HG02884 (cell line): ENCODE measurements around the gene SIDT1.
"Not testable (repeated sequence)": the region's sequence is repeated elsewhere in the genome, so short reads cannot be mapped to it uniquely, and the experiment has no call there.

Experiments used
- ATAC-seq: cut with Tn5 transposase; IDR thresholded peaks from one replicate; pipeline ENCODE4 v1.9.1; 2021; ENCODE audit warnings: mild to moderate bottlenecking, moderate library complexity; ENCODE audit not compliant: unreplicated experiment

Gene SIDT1

DNA sequence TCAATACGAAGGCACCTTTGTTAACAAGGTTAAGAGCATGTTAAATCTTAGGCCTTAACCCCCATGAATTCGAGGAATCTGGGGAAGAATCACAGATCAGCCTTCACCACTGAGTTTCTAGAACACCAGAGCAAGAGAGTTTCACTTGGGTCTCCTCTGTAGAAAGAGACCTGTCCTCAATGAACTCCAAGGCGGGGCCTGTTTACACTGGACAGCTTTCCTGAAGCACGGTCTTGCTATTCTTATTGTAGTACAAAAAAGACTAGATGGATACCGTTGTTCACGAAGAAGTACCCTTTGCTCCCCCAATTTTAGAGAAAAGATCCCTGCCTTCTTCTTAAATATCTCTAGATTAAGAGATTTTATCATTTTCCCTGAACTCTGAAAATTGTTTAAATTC lies 99.2 kb downstream of the SIDT1 start:
- ATAC-seq = no peak

DNA sequence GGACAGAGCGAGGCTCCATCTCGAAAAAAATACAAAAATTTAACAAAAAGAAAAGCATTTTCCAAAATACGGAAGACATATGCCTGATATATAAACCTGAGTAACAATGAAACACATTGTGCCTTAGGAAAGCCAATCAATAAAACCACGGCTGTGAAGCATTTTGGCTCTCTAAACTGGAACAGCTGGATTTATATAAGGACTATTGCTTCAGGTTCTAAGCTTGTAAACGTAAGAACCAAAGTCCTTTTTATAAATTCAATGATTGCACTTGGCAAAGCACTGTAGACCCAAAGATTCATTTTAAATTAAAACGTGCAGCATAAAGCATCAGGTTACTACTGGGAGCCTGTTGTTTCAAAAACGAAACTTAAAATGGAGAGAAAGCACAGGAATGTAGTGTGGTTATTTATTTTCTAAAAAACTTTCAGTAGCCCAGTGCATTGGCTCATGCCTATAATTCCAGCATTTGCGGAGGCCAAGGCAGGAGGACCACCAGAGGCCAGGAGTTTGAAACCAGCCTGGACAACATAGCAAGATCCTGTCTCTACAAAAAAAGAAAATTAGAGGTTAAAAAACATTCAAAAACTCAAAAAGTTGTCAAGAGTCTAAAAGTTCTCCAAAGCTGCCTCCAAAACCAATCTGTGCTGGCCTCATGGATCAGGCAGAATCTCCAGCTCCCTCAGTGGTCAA lies 102.6 kb downstream of the SIDT1 start:
- no peak for ATAC-seq

GRCh38 chr3:113636034-113636433 lies 103.7 kb downstream of the SIDT1 start:
- not testable (repeated sequence) for ATAC-seq

DNA sequence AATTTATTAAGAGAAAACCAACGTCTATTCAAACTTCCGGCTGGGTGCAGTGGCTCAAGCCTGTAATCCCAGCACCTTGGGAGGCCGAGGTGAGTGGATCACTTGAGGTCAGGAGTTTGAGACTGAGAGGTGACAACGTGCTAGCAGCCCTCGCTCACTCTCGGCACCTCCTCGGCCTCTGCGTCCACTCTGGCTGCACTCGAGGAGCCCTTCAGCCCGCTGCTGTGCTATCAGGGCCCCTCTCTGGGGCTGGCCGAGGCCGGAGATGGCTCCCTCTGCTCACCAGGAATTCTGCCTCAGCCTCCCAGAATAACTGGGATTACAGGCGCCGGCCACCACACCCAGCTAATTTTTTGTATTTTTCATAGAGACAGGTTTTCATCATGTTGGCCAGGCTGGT lies 105.4 kb downstream of the SIDT1 start:
- no peak for ATAC-seq

DNA sequence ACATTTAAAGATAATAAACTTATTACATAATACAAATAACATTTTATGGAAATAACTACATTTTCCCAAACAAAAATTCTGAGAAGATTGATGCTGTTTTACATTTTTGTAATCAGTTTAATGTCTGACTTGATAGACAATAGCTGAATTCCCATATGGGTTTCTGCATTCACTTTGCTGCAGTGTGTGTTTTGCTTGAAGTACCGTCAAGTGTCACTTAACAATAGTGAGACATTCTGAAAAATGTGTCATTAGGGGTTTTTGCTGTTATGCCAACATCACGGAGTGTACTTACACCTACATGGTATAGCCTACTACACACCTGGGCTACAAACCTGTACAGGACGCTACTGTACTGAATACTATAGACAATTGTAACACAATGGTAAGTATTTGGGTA lies 106.6 kb downstream of the SIDT1 start:
- no peak for ATAC-seq

DNA sequence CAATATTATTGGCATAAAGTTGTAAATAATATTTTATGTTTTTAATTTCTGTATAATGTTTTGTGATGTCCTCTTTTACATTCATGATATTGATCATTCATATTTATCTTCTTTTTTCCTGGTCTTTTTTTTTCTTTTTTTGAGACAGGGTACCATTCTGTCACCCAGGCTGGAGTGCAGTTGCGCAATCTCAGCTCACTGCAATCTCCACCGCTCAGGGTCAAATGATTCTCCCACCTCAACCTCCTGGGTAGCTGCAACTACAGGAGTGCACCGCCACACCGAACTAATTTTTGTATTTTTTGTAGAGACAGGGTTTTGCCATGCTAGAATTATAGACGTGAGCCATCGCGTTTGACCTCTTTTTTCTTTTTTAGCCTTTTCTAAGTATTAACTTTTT lies 111.2 kb downstream of the SIDT1 start:
- no peak for ATAC-seq

- no peak for ATAC-seq
These were observed 116.2 kb downstream of the SIDT1 start for GRCh38 chr3:113648524-113648923.

DNA sequence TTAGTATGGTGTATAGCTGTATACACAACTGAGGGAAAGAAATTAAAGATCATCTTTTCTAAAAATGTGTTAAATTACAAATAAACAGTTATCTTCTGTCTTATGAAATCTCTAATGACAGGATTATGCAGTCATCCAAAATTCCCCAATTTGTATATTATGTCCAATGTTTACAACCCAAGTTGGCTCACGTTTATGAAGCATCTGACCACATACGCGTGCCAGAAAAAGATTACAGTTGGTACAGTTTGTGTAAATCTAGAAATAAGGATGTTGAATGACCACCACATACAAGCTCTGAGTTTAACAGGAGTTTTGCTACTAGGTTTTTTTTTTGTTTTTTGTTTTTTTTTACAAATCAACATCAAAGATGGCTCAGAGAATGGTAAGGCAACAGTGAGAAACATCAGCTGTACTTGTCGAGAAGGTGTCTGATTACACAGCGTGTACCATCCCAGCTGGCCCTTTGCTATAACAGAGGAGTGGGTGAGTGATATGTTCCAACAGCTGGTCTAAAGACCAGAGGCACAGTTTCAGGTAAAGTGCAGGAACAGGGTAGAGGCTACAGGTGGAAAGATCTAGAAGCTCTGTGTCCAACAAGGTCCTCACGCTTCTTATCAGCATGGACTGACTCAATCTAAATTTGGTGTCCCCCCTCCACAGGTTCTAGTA lies 117.0 kb downstream of the SIDT1 start:
- ATAC-seq = no peak

- no peak for ATAC-seq
These were observed 122.0 kb downstream of the SIDT1 start for GRCh38 chr3:113654310-113654709.

DNA sequence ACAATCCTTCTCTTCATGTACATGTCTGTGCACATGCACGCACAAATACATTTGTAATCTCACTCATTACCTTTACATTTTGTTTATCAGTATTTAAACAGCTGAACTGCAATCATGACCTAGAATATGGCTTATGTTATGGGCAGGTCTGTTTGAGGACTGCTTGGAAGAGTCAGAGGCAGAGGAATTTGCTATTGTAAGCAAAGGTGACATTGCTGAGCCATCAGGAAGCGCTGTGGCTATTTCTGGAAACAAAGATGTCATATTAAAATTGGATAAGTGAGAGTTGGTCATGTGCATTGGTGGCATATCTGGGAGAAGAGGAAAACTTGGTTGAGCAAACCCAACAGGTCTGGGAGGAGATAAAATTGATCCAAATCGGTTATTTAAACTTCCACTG lies 122.5 kb downstream of the SIDT1 start:
- ATAC-seq = no peak

GRCh38 chr3:113658107-113658506 lies 125.8 kb downstream of the SIDT1 start:
- ATAC-seq = no peak

DNA sequence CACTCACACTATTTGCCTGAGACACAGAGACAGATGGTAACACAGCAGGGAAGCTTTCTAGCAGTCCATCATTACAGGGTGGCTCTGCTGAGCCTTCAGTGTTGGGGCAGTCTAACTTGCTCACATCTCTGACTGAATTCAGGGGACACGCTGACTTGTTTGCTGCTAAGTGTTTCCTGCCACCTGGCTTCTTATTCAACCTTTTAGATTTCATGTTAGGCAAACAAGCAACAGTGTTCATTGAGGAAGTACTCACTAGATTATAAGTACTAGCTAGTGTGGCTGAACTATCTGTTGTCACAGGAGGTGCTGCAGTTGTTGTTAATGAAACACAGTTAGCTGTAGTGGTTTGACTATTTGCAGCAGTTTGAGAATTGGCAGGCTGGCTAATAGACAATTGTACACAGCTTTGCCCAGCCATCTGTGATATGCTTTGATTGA lies 126.8 kb downstream of the SIDT1 start:
- no peak for ATAC-seq

DNA sequence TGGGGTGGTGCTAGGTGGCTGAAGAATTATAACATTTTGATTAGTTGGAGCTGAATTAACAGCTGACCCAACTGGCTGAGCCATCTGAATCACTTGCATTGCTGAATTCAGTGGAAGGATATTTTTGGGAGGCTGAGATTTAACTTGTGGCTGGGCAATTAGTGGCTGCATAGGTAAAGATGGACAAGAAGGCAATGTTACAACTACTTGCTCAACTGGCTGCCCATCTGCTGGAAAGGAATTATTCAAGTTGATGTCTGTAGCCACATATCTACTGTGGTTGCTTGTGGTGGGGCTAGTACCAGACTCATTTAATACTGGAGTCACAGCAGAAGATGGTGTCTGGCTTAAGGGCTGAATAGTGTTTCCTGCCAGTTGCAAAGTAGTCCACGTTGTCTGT lies 127.6 kb downstream of the SIDT1 start:
- ATAC-seq = no peak

DNA sequence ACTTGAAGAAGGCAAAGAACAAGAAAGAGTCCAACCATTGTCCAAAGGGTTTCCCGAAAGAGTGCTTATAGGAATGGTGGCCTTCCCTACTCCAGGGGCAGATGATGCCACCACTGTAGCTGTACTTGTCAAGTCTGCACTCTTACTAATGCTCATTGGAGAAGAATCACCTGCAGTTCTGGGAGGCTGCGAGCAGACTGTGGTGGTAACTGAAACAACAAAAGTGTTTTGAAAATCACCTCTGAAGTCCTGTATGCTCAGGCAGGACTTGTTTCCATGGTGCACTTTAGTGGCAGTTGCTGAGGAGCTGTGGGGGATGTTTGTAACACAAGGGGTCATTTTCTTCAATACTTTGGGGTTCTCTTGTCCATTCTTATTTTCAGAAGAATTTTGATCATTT lies 128.1 kb downstream of the SIDT1 start:
- ATAC-seq = no peak

- no peak for ATAC-seq
These were observed 128.5 kb downstream of the SIDT1 start for GRCh38 chr3:113660896-113661295.

DNA sequence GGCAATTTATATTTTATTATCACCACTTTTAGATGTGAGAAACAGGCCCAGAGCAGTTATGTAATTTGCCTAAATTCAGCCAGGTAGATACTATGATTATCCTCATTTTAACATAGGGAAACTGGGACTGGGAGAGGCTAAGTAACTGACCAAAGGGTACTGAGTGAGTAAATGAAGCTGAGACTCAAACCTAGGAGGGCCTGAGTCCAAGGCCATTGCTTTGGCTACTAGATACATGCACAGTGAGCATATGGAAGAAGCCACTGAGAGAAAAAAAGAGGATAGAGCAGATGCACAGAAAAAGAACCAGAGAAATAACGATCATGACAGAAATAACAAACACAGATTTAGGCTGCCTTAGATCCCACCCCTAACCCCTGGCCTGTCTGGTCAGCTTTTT lies 130.5 kb downstream of the SIDT1 start:
- no peak for ATAC-seq

DNA sequence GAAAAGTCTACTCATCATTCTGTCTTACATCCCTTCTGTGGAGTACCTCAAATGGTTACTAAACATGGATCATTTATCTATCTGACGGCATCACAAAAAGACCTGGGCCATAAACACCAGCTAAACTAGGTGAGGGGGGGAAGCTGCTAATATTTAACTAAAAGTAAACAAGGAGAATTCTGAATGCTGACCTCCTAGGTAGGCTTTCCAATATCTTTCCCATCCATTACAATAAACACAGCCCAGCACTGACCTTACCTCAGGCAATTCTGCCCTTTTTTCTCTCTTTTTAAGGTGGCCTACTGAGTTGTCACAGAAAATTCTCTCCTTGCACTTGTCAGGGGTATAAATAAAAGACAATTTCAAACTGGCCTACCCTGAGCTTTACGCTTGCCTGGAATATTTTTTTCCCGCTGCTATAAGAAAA lies 131.0 kb downstream of the SIDT1 start:
- no peak for ATAC-seq

DNA sequence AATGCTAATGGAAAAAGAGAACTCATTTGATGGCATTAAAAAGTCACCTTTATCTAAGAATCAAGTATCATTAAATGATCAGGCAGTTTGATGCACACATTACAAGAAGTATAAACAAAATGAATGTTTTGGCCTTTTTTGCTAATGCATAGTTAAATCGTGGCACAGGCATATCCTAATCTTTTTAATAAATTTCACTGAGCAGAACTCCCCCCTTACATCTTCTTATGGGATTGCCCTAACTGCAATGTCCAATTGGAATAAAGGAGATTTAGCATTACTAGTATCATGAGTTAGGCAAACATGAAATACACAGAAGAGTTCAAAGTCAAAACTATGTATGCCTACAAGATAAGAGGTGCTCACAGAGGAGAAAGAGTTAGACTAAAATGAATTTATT lies 131.4 kb downstream of the SIDT1 start:
- no peak for ATAC-seq

DNA sequence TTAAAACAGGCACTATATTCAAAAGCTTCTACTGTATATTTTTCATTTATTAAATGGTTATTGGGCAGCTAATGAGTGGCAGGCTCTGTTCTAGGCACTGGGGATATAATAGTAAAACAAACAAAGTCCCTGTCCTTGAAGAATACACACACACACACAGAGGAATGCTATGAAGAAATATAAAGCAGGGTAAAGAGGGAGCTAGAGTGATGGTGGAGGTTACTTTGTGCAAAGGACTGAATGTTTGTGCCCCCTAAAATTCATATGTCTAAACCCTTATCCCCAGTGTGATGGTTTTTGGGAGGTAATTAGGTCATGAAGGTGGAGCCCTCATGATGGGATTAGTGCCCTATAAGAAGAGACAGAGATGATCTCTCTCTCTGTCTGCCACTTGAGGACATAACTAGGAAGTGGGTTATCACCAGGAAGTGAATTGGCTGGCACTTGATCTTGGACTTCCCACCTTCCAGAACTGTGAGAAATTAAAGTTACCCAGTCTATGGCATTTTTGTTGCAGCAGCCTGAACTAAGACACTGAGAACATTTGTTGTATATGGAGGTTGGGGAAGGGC lies 132.3 kb downstream of the SIDT1 start:
- no peak for ATAC-seq

DNA sequence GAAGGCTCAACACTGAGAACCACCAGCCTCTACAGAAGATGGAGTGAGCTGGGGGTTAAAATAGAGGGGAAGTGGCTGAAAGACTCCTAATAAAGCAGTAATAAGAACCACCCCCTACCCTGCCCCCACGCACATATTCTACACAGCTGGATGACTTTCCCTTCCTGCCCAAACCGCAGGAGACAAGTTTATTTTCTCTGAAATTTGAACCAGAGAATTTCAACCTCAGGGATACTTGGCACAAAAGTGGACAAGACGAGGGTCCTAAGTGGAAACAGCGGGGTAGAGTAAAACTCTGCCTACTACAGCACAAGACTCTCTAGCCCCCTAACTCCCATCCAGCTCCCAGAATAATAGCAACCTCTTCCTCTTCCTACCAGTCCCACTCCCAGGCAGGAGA lies 135.7 kb downstream of the SIDT1 start:
- ATAC-seq = no peak

DNA sequence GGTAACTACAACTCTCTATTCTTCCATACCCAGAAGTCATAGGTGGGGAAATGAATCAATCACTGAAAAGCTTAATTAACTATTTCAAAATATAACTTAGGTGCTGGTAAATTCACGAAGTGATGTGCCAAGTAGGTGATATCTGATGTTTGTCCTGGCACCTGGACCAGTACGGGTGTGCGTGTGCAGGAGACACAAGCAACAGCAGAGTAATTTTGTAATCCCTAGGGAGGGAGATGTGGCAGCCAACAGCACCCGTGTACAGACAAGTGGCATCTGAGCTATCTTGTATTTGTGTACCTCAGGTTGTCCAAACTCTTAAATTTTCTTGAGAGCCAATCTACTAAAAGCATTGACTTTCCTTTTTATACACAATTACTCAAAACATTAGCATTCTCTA lies 141.2 kb downstream of the SIDT1 start:
- ATAC-seq = no peak

GRCh38 chr3:113676261-113676660 lies 143.9 kb downstream of the SIDT1 start:
- ATAC-seq = no peak
